ENCODE data around the gene KIAA1755.

Gene KIAA1755

DNA sequence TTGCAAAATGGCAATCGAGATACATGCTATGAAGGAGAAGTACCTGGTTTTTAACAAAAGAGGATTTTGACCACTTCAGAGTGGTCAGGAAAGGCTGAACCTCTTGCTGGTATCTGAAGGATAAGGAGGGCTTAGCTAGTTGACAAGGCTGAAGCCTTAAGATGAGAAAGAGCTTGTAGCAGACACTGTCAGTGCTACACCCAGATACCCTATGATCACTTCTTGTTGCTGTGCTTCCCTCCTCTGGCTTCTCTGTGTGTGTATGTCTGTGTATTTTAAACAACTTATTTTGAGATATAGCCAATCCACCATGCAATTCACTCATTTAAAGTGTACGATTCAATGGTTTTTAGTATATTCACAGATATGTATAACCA is 56.6 kb downstream of the KIAA1755 start:
- no peak for DNase-seq (ENCODE audit: low spot score)

DNA sequence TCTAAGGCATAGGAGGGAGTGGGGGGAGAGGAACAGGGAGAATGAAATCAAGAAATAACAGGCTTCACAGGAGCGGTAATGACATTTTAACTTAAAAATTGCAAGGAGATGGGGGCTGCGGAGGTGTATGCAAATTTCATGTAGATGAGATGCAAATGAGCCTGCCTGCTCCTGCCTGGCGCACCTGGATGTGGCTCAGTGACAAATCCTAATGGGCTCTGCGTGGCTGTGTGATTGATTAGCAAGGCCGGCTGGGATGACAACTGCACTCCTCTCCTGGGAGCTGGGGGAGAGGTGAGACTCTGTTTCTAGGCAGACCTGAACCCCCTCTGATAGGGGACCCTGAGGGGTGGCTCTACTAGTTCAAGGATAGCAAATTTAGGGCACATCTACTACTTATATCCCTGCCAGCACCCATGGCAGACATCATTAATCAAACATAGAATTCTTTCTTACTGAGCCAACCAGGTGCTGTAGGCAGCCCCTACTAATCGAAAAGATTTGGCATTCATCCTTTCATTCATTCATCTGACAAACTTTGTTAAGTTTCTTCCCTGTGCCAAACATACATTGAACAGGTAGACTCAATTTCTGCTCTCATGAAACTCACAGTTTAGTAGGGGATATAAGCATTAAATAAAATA is 57.1 kb downstream of the KIAA1755 start:
- no peak for DNase-seq (ENCODE audit: low spot score)

- DNase-seq (ENCODE audit: low spot score), result no peak
These were observed 57.6 kb downstream of the KIAA1755 start for GRCh38 chr20:38202982-38203293.

- no peak for DNase-seq (ENCODE audit: low spot score)
These were observed 58.2 kb downstream of the KIAA1755 start for GRCh38 chr20:38202153-38202981.

DNA sequence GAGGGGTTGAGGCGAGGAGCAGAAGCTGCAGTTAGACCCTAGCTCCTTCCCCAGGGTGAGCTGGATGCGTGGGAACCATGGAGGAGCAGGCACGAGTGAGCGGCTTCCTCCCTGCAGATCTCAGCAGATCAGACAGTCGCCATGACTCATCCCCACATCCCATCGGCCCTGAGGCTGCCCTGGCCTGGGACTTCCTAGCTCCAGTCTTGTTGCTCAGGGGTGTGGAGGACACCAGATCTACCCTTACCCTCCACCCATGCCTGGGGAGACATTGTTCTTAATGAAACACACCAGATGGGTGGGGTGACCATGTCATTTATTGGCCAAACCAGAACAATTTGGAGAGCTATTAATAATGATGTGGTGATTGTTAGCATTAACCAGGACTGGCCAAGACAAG is 59.2 kb downstream of the KIAA1755 start:
- DNase-seq (ENCODE audit: low spot score), result no peak

DNA sequence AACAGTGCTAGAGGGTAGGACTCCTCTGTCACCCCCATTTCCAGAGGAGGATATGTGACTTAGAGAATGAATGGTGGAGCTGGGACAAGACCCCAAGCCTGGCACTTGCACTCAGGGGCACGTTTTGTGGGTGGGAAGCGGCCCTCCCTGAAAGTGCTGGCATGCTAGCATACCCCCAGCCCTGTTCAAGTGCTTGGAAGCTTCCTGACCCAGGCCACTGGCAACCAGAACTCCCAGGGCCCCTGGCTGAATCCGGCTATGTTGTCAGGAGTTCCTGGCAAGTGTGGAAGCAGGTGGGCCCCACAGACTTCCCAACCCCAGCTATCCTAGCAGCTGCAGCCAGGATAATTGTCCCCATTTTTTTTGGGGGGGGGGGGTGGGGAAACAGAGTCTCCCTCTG is 59.9 kb downstream of the KIAA1755 start:
- DNase-seq (ENCODE audit: low spot score), result no peak

DNA sequence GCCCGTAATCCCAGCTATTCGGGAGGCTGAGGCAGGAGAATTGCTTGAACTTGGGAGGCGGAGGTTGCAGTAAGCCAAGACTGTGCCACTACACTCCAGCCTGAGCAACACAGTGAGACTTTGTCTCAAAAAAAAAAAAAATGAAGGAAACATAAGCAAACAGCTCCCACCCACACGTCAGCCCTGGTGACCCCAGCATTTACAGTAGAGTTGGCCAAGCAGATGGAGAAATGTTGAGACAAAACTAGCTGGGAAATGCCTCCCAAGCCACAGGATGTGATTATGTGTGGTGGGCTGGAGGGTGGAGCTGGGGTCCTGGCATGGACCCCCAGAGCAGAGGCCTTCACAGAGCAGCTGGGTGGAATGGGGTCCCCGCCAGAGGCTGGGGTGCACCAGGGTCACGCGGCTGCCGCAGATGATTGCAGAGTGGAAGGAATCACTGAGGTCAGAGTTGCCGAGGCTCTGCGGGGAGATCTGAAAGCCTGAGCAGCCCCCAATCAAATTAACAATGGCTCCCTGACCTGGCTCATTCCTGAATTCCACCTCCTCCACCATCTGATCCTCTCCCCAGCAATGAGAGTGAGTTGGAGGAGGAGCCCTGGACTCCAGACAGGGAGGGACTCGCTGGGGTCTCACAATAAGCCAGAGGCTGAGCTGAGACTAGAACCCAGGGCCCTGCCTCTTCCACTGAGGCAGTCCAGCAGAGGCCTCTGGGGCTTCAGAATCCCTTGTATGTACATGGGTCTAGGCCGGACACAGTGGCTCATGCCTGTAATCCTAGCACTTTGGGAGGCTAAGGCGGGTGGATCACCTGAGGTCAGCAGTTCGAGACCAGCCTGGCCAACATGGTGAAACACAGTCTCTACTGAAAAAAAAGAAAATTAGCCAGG is 60.8 kb downstream of the KIAA1755 start:
- DNase-seq (ENCODE audit: low spot score), result no peak

DNA sequence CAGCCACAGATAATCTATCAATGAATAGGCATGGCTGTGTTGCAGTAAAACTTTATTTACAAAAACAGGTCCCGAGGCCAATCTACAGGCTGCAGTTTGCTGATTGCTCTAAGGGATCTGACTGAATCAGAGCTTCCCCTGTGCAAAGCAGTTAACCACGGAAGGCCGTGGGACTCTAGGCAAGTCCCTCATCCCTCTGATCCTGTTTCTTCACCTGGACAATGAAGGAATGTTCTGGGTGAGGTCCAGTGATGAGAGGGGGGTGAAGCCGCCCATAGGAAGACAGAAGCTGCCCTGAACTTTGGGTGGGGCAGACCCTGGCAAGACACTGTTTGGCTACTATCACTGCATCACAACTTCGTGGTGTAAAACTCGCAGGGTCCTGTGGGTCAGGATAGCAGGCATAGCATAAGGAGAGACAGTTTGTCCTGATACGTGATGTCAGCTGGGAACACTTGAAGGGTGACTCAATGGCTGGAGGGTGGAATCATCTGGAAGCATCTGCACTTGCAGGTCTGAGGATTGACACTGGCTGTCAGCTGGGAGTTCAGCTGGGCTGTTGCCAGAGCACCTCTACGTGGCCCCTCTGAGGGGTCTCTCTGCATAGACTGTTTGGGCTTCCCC is 62.2 kb downstream of the KIAA1755 start:
- no peak for DNase-seq (ENCODE audit: low spot score)

GRCh38 chr20:38197619-38198018 is 62.9 kb downstream of the KIAA1755 start:
- DNase-seq (ENCODE audit: low spot score), result no peak

- DNase-seq (ENCODE audit: low spot score), result no peak
These were observed 63.3 kb downstream of the KIAA1755 start for GRCh38 chr20:38197217-38197616.

DNA sequence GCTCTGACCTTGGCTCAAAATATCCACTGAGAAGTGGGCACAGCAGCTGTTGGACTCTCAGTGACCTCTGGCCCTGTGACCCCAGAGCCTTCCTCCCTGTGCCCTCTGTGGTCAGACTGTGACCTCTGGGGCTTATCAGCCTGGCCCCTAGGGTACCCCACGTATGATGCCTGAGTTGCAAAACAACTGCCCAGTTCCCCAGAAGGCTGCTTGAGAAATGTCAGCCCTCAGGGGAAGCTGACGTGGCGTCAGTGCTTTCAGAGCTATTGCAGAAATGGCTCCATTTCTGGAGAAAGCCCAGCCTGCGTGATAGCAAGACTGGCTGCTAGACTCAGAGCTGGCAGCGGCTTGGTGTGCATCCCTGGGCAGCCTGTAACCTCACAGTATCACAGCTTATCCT is 63.9 kb downstream of the KIAA1755 start:
- DNase-seq (ENCODE audit: low spot score), result no peak

DNA sequence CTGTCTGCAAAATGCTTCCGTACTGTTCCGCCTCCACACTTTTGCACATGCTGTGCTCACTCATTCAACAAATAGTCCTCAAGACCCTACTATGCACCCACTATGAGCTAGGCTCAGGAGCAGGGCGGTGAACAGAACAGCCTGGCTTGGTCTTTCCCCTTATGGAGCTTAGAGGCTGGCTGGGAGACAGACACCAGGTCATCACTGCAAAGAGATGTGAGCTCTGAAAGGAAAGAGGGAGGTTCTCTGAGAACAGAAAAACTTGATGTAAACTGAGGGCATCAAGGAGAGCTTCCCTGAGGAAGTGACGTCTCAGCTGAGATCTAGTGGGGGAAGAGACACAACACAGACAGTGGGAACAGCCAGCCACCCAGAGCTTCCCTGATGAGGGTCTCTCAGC is 64.5 kb downstream of the KIAA1755 start:
- DNase-seq (ENCODE audit: low spot score), result no peak

DNA sequence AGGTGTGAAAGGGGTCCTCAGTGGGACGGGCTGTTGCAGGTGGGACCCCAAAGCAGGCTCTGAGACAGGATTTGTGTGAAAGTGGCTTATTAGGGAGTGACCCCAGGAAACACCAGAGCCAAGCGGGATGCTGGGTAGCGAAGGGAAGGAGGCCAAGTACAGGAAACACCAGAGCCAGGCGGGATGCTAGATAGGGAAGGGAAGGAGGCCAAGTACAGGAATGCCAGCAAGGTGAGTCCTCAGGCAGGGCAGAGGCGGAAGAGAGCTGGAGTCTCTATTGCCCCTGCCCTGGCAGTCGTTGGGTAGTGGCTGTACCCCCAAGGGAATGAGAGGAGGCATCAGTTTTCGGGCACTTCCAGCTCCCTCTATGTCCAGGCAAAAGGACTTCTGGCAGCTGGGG is 65.0 kb downstream of the KIAA1755 start:
- no peak for DNase-seq (ENCODE audit: low spot score)

DNA sequence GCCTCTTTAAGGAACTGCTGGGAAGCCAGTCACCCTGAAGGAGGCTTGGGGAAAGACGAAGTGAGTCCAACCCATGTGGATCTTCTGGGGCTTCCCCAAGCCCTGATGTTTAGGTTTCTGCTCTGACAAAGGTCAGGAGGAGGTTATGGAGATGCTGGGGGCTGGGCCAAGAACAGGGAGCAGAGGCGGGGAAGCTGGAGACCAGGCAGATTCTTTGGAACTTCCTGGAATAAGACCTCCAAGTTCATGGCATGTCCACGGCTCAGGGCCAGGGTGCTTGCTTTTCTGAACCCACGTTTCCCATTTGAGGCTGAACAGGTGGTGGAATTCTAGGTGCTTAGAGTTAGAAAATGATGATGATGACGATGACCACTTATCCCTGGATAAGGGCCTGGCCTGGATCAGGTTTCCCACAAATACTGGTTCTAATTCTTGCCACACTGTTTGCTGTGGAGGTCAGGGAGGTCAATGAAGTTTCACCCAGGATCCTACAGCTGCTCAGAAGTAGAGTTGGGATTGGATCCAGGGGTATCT is 65.5 kb downstream of the KIAA1755 start:
- no peak for DNase-seq (ENCODE audit: low spot score)

DNA sequence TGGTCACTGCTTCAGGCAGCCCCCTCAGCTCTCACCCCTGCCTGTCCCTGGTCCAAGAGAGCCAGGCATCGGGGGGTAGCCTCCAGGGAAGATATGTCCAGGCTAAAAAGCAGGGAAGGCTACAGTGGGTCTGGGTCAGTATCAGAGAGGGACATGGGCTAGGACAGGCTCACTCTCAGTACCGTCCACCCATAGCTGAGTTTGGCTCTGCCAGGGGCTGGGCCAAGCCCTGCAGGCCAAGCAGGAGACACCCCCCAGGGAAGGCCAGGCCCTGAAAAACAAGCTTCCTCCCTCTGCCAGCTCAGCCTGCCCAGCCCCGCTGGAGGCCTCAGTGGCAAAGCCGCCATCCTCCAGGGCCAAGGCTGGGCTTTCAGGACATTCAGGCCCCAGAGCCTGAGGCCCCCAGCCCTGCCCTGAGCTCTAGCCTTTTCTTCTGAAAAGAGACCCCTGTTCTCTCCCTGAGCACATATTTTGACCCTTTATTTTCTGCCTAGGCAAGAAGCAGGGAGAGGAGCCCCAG is 66.9 kb downstream of the KIAA1755 start:
- no peak for DNase-seq (ENCODE audit: low spot score)

GRCh38 chr20:38192323-38192885 is 68.1 kb downstream of the KIAA1755 start:
- DNase-seq (ENCODE audit: low spot score), result no peak

DNA sequence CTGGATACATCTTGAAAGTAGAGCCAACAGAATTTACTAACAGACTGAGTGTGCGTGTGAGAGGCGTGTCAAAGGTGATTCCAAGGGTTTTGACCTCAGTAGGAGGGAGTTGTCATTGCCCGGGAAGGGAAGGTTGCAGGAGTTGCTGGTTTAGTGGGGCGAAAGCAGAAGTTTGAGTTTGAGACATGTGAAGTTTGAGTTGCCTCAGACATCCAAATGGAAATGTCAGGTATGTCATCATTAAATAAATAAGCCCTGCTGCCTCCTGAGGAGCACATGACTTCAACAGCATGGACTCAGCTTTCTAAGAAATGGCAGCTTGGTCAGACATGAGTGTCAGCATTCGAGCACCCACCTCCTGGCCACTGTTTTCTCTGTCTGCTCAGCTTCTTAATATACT is 68.9 kb downstream of the KIAA1755 start:
- no peak for DNase-seq (ENCODE audit: low spot score)

- no peak for DNase-seq (ENCODE audit: low spot score)
These were observed 69.6 kb downstream of the KIAA1755 start for GRCh38 chr20:38190936-38191371.

DNA sequence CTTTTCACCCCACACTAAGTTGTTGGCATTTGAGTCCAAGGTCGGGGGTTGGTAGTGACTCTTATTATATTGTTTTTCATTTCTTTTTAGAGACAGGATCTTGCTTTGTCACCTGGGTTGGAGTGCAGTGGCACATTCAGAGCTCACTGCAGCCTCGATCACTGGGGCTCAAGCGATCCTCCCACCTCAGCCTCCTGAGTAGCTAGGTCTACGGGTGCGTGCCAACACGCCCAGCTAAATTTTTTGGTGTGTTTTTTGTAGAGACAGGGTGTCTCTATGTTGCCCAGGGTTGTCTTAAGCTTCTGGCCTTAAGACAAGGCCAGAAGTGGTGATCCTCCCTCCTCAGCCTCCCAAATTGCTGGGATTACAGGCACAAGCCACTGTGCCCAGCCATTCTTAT is 70.4 kb downstream of the KIAA1755 start:
- DNase-seq (ENCODE audit: low spot score), result no peak

DNA sequence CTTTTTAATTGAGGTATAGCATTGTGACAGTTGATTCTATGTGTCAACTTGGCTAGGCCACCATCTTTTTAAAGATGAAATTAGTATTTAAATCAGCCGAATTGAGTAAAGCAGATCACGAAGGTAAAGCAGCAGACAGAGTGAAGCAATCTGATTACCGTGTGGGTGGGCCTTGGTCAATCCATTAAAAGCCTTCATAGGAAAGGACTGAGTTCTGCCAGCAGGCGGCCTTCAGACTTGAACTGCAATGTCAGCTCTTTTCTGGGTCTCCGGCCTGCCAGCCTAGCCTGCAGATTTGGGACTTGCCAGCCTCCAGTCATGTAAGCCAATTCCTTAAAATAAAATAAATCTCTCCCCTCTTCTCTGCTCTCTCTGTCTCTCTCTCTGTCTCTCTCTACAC is 73.0 kb downstream of the KIAA1755 start:
- DNase-seq (ENCODE audit: low spot score), result no peak

- DNase-seq (ENCODE audit: low spot score), result no peak
These were observed 73.7 kb downstream of the KIAA1755 start for GRCh38 chr20:38186788-38187221.

DNA sequence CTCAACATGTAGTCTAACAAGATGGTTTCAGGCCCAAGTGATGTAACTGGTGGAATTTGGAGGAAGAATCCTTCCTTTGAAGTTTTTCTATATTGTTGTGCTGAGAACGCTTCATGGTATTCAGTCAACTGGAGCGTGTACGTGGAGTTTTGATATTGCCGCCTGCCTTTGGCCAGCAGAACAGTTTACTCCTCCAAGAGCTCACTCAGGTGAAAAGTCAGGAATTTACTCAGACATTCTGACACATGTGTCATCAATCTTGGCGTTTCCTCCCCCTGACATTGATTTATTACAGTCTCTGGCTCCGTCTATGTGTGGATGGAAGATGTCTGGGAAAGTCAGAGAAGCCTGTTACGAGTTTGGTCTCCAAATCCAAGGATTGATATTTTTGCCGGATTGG is 76.4 kb downstream of the KIAA1755 start:
- DNase-seq (ENCODE audit: low spot score), result no peak
